Mucosa of rectum (tissue), 2 donors: ENCODE results near the gene APOBEC4.
A peak's percentile ranks its signal among the peaks of the same experiment; 100 is the strongest.

Experiments used
- H3K27ac ChIP-seq, 2 donors: one replicate each; pipeline ENCODE4 v1.7.0; 2013; ENCODE audit warnings: inconsistent platforms in 2 of 2, low read depth in 2 of 2, low read length in 2 of 2
- H3K27me3 ChIP-seq, 2 donors: one replicate each; pipeline ENCODE4 v1.7.0; 2013; ENCODE audit warnings: low read length in 2 of 2; ENCODE audit not compliant: control insufficient read depth in 2 of 2, insufficient read depth in 2 of 2
- H3K36me3 ChIP-seq, 2 donors: one replicate each; pipeline ENCODE4 v1.7.0; 2013; ENCODE audit warnings: low read length in 2 of 2; ENCODE audit not compliant: control insufficient read depth in 2 of 2, insufficient read depth in 2 of 2
- H3K4me1 ChIP-seq, 2 donors: one replicate each; pipeline ENCODE4 v1.7.0; 2013; ENCODE audit warnings: low read length in 2 of 2, mild to moderate bottlenecking in 1 of 2; ENCODE audit not compliant: control insufficient read depth in 2 of 2, insufficient read depth in 2 of 2
- H3K4me3 ChIP-seq, 2 donors: one replicate each; pipeline ENCODE4 v1.7.0; 2013; ENCODE audit warnings: low read length in 2 of 2
- H3K9ac ChIP-seq, 2 donors: one replicate each; pipeline ENCODE4 v1.7.0; 2013; ENCODE audit warnings: low read length in 2 of 2, low read depth in 1 of 2, mild to moderate bottlenecking in 1 of 2
- H3K9me3 ChIP-seq, 2 donors: one replicate each; pipeline ENCODE4 v1.7.0; 2013; ENCODE audit warnings: low read length in 2 of 2; ENCODE audit not compliant: control insufficient read depth in 2 of 2
- donor health status: healthy.
- donor health status: Normal muscosa, but diverticular disease.

The APOBEC4 gene

DNA sequence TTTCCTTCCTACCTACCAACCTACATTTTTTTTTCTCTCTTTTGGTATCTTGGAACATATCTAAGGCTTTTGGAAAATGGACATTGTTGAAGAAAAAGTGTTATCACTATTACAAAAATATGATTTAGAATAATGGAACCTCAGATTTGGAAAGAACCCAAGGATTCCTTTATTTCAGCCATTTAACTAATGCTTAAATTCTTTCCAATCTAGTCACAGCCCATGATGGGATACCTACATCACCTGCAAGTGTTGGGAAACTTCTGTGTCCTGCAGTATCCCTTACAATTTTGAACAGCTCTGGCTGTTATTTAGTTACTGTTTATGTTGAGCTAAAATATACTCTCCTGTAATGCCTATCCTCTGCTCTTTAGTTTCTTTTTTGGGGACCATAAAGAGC is 22.3 kb upstream of the APOBEC4 start:
- no peak overlapping the region for H3K27ac ChIP-seq
- peaks cover 0 to 4% of the 10 kb centered on the region in 2 donors for H3K9me3 ChIP-seq
- H3K27me3 ChIP-seq = no peaks in the 10 kb centered on the region
- no peak overlapping the region for H3K9ac ChIP-seq
- H3K4me1 ChIP-seq = no peaks in the 10 kb centered on the region
- H3K36me3 ChIP-seq = no peaks in the 10 kb centered on the region
- no peak overlapping the region for H3K4me3 ChIP-seq

DNA sequence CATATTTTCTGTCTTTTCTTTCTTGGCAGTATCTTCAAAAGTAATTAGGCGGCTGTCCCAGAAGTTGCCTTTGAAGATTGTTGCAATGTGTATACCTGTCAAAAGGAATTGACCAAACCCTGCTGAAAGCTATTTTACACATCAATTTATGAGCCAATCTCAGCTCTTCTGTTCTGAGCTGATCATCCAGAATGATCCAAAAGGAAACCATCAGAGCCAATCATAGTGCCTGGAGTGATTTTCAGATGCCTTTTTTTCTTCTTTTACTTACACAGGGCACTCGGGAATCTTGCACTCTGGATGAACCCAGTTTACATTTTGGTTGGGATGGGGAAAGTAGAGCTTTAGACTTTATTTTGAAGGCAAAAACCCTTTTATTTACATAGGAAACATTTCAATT is 21.8 kb upstream of the APOBEC4 start:
- peaks cover 0 to 4% of the 10 kb centered on the region in 2 donors for H3K9me3 ChIP-seq
- H3K27ac ChIP-seq = no peak overlapping the region
- no peak overlapping the region for H3K9ac ChIP-seq
- H3K36me3 ChIP-seq = no peaks in the 10 kb centered on the region
- no peak overlapping the region for H3K4me3 ChIP-seq
- H3K4me1 ChIP-seq = no peaks in the 10 kb centered on the region
- H3K27me3 ChIP-seq = no peaks in the 10 kb centered on the region

DNA sequence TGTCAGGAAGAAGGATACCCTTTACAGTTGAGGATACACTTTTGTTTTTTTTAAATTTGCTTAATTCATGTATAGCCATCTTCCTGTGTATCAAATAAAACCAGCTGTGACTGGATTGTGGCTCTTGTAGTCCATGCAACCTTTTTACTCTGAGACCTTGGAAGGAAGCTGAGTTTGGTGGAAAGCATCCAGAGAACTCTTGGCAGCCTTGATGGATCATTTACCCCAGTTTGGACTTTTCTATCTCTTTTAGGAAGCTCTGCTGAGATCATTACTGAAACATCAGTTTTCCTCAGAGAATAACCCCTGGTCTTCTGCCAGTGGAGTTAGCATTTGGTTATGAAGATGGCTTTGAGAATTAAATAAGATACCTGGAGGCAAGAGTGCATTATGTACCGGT is 21.2 kb upstream of the APOBEC4 start:
- Histone ChIP-seq H3K4me3 (no peak overlapping the region), H3K9ac (no peak overlapping the region), H3K36me3 (no peaks in the 10 kb centered on the region), H3K4me1 (no peaks in the 10 kb centered on the region), H3K27me3 (no peaks in the 10 kb centered on the region), H3K27ac (no peak overlapping the region), H3K9me3 (peaks cover 0 to 4% of the 10 kb centered on the region in 2 donors)

GRCh38 chr1:183673605-183674323 is 20.6 kb upstream of the APOBEC4 start:
- Histone ChIP-seq H3K9ac (no peak overlapping the region), H3K36me3 (no peaks in the 10 kb centered on the region), H3K4me1 (no peaks in the 10 kb centered on the region), H3K27me3 (no peaks in the 10 kb centered on the region), H3K9me3 (peaks cover 0 to 4% of the 10 kb centered on the region in 2 donors), H3K27ac (no peak overlapping the region), H3K4me3 (no peak overlapping the region)

- H3K27ac ChIP-seq = no peak overlapping the region
- no peaks in the 10 kb centered on the region for H3K27me3 ChIP-seq
- H3K36me3 ChIP-seq = no peaks in the 10 kb centered on the region
- H3K4me1 ChIP-seq = no peaks in the 10 kb centered on the region
- peaks cover 0 to 4% of the 10 kb centered on the region in 2 donors for H3K9me3 ChIP-seq
- H3K4me3 ChIP-seq = no peak overlapping the region
- no peak overlapping the region for H3K9ac ChIP-seq
Measured at GRCh38 chr1:183670169-183670568, 17.1 kb upstream of the APOBEC4 start.

GRCh38 chr1:183656355-183656754 is 3.2 kb upstream of the APOBEC4 start:
- H3K9ac ChIP-seq = no peak overlapping the region
- no peaks in the 10 kb centered on the region for H3K36me3 ChIP-seq
- H3K9me3 ChIP-seq = no peaks in the 10 kb centered on the region
- H3K4me1 ChIP-seq = peaks cover 14 to 26% of the 10 kb centered on the region in 2 donors
- no peaks in the 10 kb centered on the region for H3K27me3 ChIP-seq
- no peak overlapping the region for H3K4me3 ChIP-seq
- no peak overlapping the region for H3K27ac ChIP-seq

DNA sequence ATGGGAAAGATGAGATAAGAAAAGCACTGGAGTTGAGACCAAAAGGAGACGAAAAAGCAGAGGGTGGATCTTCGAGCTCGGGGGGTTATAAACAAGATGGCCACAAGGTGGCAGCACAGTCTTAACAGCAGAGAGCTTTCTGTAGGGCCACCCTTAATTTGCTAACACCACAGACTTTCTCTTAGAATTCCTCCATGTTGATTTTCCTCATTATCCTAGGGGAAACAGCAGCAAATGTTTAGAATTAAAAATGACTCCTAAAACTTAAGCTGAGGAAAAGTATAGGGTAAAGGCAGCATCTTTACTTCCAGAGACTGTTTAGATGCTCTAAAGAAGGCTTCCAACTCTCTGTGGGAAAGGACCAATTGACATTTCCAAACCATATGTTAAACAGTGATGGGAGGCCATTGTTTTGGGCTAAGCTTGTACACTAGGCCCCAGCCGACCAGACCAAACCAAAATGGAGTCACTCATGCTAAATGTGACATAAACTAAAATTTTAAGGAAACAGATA is 2.5 kb upstream of the APOBEC4 start:
- H3K4me1 ChIP-seq = peaks cover 14 to 26% of the 10 kb centered on the region in 2 donors
- H3K9ac ChIP-seq = no peak overlapping the region
- H3K27ac ChIP-seq = no peak overlapping the region

DNA sequence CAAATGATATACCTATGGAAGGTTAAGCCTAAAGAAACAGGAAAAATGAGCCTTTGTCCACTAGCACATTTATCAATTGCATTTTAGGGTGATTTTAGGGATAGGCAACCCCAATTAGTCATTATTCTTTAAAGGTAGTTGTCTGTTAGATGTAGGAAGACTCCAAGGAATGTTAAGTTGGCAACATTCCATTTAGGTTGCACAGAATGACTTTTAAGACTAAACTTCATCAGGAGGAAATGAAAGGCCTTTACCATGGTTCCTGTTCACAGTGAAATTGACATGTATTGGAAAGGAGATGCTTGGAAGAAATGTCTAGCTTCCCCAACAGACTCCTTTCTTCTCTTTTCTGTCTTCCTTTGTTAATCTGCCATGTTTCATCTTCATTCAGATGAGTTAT is 1.6 kb upstream of the APOBEC4 start:
- Histone ChIP-seq H3K4me1 (peaks cover 14 to 26% of the 10 kb centered on the region in 2 donors), H3K27me3 (no peaks in the 10 kb centered on the region), H3K27ac (no peak overlapping the region), H3K9ac (no peak overlapping the region), H3K9me3 (no peaks in the 10 kb centered on the region), H3K4me3 (no peak overlapping the region), H3K36me3 (no peaks in the 10 kb centered on the region)

More for the DNA sequence above, 2.5 kb upstream of the APOBEC4 start:
- Histone ChIP-seq H3K4me3 (no peak overlapping the region), H3K36me3 (no peaks in the 10 kb centered on the region), H3K27me3 (no peaks in the 10 kb centered on the region), H3K9me3 (no peaks in the 10 kb centered on the region)

GRCh38 chr1:183653876-183654451 is 848 bp upstream of the APOBEC4 start:
- Histone ChIP-seq H3K27ac (peak overlapping the region; percentile 29 to 52), H3K36me3 (no peaks in the 10 kb centered on the region), H3K9me3 (no peaks in the 10 kb centered on the region), H3K4me1 (peaks cover 14 to 26% of the 10 kb centered on the region in 2 donors), H3K4me3 (no peak overlapping the region), H3K9ac (no peak overlapping the region), H3K27me3 (no peaks in the 10 kb centered on the region)

GRCh38 chr1:183653462-183653794 is 312 bp upstream of the APOBEC4 start:
- Histone ChIP-seq H3K27ac (peak overlapping the region; percentile 29 to 52), H3K4me1 (peaks cover 14 to 26% of the 10 kb centered on the region in 2 donors), H3K4me3 (no peak overlapping the region), H3K9me3 (no peaks in the 10 kb centered on the region), H3K27me3 (no peaks in the 10 kb centered on the region), H3K36me3 (no peaks in the 10 kb centered on the region), H3K9ac (no peak overlapping the region)
